ENCODE results near the gene RHOF. TPM values are rescaled to one million over a fixed set of nuclear protein-coding genes. Genes with fewer than 3 reads are reported as not detected.

RHOF gene
- total RNA-seq, 4 donors from 2014 or later, result 4.8 to 11.4 (median 9.5) TPM

DNA sequence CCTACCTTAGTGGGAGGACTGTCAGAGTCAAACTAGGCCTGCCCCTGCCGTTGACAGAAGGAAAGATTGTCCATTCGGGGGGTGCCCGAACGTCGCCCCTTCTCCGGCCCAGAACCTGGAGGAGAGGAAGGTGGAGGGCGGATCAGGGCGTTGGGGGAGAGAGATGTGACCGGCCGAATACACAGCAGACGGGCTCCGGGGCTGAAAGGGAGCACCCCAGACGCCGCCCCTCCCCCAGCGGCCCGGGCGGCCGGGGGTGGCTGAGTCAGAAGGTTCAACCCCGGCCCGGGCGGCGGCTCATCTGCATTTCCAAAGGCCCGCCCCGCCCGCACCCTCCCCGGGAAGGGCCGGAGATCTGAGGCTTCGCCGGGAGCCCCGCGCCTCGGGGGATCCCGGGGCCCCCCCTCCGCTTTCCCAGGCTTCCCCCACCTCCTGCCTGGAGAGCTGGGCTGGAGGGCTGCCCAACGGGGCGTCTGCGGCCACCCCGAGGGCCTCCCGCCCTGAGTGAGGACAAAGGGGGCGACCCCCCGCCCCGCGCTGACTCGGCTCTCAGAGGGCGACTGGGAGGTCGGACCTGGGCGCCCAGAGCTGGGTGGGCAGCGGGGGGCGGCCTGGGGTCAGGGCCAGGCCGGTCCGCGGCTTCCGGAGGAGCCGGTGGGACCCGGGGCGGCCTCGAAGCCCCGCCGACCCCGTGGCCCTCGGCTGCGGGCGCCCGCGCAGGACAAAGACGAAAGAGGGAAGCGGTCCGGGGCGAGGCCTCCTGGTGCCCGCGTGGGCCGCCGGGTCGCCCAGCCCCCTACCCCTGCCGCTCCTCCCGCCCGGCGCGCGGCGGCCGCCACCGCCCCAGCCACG lies 6.6 kb upstream of the RHOF start:
- ATAC-seq (ENCODE audit: low FRiP score) (peak; percentile 58), DNase-seq (ENCODE audit: low spot score) (peak; percentile 78)
- TF ChIP-seq, protein P1, sequence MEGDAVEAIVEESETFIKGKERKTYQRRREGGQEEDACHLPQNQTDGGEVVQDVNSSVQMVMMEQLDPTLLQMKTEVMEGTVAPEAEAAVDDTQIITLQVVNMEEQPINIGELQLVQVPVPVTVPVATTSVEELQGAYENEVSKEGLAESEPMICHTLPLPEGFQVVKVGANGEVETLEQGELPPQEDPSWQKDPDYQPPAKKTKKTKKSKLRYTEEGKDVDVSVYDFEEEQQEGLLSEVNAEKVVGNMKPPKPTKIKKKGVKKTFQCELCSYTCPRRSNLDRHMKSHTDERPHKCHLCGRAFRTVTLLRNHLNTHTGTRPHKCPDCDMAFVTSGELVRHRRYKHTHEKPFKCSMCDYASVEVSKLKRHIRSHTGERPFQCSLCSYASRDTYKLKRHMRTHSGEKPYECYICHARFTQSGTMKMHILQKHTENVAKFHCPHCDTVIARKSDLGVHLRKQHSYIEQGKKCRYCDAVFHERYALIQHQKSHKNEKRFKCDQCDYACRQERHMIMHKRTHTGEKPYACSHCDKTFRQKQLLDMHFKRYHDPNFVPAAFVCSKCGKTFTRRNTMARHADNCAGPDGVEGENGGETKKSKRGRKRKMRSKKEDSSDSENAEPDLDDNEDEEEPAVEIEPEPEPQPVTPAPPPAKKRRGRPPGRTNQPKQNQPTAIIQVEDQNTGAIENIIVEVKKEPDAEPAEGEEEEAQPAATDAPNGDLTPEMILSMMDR (IDR thresholded peaks at IDR 0.05), result no peak

DNA sequence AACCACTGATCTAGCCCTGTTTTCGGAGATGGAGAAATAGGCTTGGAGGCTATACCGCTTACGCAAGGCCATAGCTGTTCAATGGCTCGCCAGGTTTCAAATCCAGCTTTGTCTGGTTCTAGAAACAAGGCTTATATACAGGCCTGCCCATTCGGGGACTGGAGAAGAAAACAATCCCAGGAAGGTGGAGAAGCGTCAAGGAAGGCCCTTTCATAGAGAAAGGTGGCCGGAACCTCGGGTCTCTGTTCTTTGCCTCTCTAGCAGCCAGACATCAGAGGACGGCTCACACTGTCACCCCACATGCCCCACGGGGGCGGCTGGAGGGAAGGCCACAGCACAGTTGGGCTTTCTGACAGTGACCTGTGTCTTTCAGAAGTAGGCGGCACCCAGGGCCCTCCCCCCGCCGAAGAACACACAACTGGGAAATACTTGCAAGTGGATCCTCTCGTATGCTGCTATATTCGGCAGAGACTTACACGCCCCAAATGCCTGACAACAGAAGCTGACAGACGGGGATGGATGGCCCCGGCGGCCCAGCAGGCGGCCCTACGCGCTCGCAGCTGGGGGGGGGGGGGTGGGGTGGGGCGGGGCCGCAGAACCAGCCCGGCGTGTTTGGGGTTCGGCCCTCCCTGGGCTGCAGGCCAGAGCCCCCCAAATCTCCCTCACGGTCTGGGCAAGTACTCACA lies 5.8 kb upstream of the RHOF start:
- TF ChIP-seq, protein P1 (IDR thresholded peaks at IDR 0.05), result no peak
- DNase-seq (ENCODE audit: low spot score) (no peak), ATAC-seq (ENCODE audit: low FRiP score) (no peak)

DNA sequence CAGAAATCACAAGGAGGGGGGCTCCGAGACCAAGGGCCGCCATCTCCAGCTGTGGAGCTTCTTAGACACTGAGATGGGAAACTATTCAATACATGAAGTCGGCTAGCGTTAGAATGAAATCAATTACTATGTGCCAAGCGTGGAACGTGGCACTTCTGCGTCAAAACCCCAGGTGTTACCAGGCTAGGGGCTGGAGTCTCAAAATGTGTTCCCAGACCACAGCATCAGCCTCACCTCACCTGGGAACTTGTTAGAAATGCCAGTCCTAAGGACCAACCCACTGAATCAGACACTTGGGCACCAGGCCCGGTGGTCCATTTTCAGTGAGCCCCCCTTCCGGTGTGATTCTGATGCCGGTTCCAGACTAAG lies 5.3 kb upstream of the RHOF start:
- ATAC-seq (ENCODE audit: low FRiP score) (no peak), DNase-seq (ENCODE audit: low spot score) (no peak)
- TF ChIP-seq, protein P1 (IDR thresholded peaks at IDR 0.05), result no peak

DNA sequence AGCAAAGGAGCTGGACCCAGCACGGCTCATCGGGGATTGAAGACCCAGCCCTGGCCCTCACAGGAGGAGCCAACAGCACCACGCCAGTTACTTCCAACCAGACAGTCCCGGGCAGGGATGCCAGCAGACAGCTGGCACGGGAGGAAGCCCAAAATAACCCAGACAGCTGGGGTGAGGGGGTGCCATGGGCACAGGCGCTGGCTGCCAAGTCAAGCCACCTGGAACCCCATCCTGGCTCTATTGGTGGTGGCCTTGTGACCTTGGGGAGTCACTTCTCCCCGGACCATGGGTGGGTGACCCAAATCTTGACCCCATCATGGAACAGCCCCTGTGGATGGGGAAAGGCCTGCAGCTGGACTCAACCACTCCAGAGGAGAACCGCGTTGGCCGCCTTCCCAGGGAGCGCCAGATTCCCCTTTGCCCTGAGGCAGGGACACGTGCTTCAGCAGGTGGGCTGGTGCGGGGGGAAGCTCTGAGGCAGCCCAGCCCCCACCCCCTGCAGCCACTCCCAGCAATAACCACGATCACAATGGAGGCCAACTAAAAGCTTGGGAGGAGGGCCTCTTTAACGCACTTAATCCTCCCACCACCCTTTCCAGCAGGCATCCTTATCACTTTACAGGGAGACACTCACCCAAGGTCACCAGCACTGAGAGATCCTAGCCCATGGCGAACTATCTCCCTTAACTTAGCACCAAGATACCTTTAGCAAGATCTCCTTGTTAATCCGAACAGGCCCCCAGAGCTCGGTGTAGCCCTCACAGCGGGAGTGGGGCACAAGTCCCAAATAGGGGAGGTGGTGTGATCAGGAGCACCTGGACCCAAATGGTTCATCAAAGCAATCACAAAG lies 4.7 kb upstream of the RHOF start:
- TF ChIP-seq, protein P1 (IDR thresholded peaks at IDR 0.05), result no peak
- DNase-seq (ENCODE audit: low spot score) (no peak), ATAC-seq (ENCODE audit: low FRiP score) (no peak)

DNA sequence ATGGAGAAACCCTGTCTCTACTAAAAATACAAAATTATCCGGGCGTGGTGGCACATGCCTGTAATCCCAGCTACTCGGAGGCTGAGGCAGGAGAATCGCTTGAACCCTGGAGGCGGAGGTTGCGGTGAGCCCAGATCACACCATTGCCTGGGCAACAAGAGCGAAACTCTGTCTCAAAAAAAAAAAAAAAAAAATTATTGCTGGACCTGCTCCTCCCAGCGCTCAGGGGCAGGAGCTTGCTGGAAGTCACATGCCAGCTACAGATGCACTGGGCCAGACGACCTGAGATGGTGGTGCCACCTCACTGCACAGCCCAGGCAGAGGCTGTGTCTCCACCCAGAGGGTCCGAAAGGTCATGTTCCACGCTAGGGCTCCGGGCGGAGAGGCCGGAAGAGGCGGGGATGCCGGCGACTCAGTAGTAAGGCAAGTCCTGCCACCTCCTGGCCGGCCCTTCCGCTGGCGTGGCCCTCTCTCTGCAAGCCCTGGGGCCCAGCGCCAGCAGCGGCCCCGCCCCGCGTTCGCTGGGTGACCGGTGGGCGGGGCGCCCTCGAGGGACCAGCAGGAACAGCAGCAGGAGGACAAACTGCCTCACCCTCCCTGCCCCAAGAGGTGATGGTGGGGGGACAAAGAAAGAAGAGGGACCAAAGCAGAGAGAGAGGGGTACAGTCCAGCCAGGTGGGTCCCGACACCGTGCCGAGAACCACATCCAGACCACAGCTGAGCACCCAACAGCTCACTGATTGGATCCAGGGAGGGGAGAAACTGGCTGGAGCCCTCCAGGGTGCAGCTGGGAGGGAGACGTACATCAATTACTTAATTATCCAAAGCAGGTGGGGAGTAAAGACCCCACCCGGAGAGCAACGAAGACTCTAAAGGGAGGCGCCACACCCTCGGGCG lies 3.6 kb upstream of the RHOF start:
- peak; percentile 19 for ATAC-seq (ENCODE audit: low FRiP score)
- TF ChIP-seq, protein P1 (IDR thresholded peaks at IDR 0.05), result no peak
- peak; percentile 65 for DNase-seq (ENCODE audit: low spot score)
